Endothelial cell of umbilical vein (primary cell): Measurements from ENCODE around the gene MINDY3. TPM values are rescaled to one million over a fixed set of nuclear protein-coding genes. Genes with fewer than 3 reads are reported as not detected.

Source experiments
- BruUV-seq: library from RNA; stranded (reverse); fragments of 400-500 nt; replicated peaks from 2 replicates; lab custom pipeline; 2021; lab: Mats Ljungman, UMichigan
- CTCF ChIA-PET: fragments of 300-600, 350-600 bp; sonication (Branson Sonifier 250); formaldehyde crosslinking; loops from one replicate; lab custom pipeline; 2021; ENCODE audit warnings: antibody characterized with exemption, inconsistent platforms; lab: Charles Lee
- POLR2A ChIA-PET: fragments of 300-600, 350-600 bp; sonication (Branson Sonifier 250); formaldehyde crosslinking; loops from one replicate; lab custom pipeline; 2021; ENCODE audit warnings: antibody characterized with exemption, inconsistent platforms; lab: Charles Lee
- DNase-seq: peaks from one replicate; pipeline ENCODE4 v3.0.0-alpha.2; 2011; ENCODE audit warnings: low read depth, low spot score
- FAIRE-seq: peaks from 2 replicates; lab custom pipeline; 2011; peaks lifted over from hg19 to GRCh38; lab: Jason Lieb, UNC
- H2AFZ ChIP-seq: 2 replicates; pipeline ENCODE4 v1.6.0; 2012; ENCODE audit warnings: low read depth, low read length, control low read depth, inconsistent platforms
- H3K27ac ChIP-seq: 2 replicates; pipeline ENCODE4 v1.5.1; 2011; ENCODE audit warnings: low read depth, mild to moderate bottlenecking, control low read depth, low read length, moderate library complexity; ENCODE audit not compliant: insufficient read depth
- H3K27me3 ChIP-seq, 2 experiments: 2 replicates each; pipeline versions ENCODE4 v1.6.0 to v1.6.1; 2011; ENCODE audit warnings: low read length in 2 of 2, mixed read lengths in 1 of 2; ENCODE audit not compliant: control insufficient read depth in 2 of 2, insufficient read depth in 2 of 2
- H3K36me3 ChIP-seq, 2 experiments: 2 replicates in 1 of 2; 3 replicates in 1 of 2; pipeline ENCODE4 v1.5.1; 2011; ENCODE audit warnings: low read length in 2 of 2, mild to moderate bottlenecking in 1 of 2, moderate library complexity in 1 of 2; ENCODE audit not compliant: control insufficient read depth in 2 of 2, insufficient read depth in 2 of 2; ENCODE audit errors: extremely low read depth in 1 of 2
- H3K4me1 ChIP-seq: 3 replicates; pipeline ENCODE4 v1.5.1; 2011; ENCODE audit warnings: mild to moderate bottlenecking, low read length; ENCODE audit not compliant: control insufficient read depth, insufficient read depth; ENCODE audit errors: extremely low read depth
- H3K4me2 ChIP-seq: 2 replicates; pipeline ENCODE4 v1.6.1; 2011; ENCODE audit warnings: low read length, control low read depth, mixed read lengths; ENCODE audit not compliant: insufficient read depth
- H3K4me3 ChIP-seq, 3 experiments: fragments of 200-600 bp in 1 of 3; sonication (generic), shearing (Covaris generic) in 1 of 3; replicated peaks in 1 of 3; 2 replicates each; pipeline ENCODE4 v1.5.1; 2011 to 2016; ENCODE audit warnings: control low read depth in 3 of 3, low read length in 3 of 3, mild to moderate bottlenecking in 2 of 3, inconsistent platforms in 1 of 3, low read depth in 1 of 3, moderate library complexity in 1 of 3; ENCODE audit not compliant: insufficient read depth in 1 of 3
- H3K79me2 ChIP-seq: 2 replicates; pipeline ENCODE4 v1.6.0; 2012; ENCODE audit warnings: low read length, inconsistent platforms; ENCODE audit not compliant: control insufficient read depth, insufficient read depth
- H3K9ac ChIP-seq: replicated peaks from 2 replicates; pipeline ENCODE3; 2011; ENCODE audit warnings: low read length, control low read depth; ENCODE audit not compliant: insufficient read depth; ENCODE audit errors: extremely low read depth
- H3K9me1 ChIP-seq: replicated peaks from 3 replicates; pipeline ENCODE4 v1.6.0; 2011; ENCODE audit warnings: mild to moderate bottlenecking, low read length; ENCODE audit not compliant: control insufficient read depth, insufficient read depth; ENCODE audit errors: extremely low read depth
- H3K9me3 ChIP-seq: replicated peaks from 2 replicates; pipeline ENCODE4 v1.5.1; 2012; ENCODE audit warnings: low read length, inconsistent platforms; ENCODE audit not compliant: control insufficient read depth, insufficient read depth
- H4K20me1 ChIP-seq: replicated peaks from 2 replicates; pipeline ENCODE3; 2011; ENCODE audit warnings: mild to moderate bottlenecking, low read length; ENCODE audit not compliant: control insufficient read depth, insufficient read depth; ENCODE audit errors: extremely low read depth
- EZH2 ChIP-seq: IDR thresholded peaks from 2 replicates; pipeline ENCODE4 v1.6.1; 2012; ENCODE audit warnings: borderline replicate concordance, low read depth, mild to moderate bottlenecking, moderate library complexity, low read length, inconsistent platforms; ENCODE audit not compliant: severe bottlenecking
- FOS ChIP-seq: IDR thresholded peaks from 2 replicates; pipeline ENCODE4 v1.6.1; 2011; ENCODE audit warnings: mild to moderate bottlenecking, low read length, moderate library complexity, borderline replicate concordance; ENCODE audit not compliant: insufficient read depth
- GATA2 ChIP-seq: IDR thresholded peaks from 2 replicates; pipeline ENCODE4 v1.7.0; 2011; ENCODE audit warnings: low read depth, mild to moderate bottlenecking, moderate library complexity, mixed read lengths, low read length; ENCODE audit not compliant: insufficient read length, insufficient read depth
- JUN ChIP-seq: IDR thresholded peaks from 2 replicates; pipeline ENCODE4 v1.6.1; 2011; ENCODE audit warnings: borderline replicate concordance, low read depth; ENCODE audit not compliant: insufficient read length, insufficient read depth
- MYC ChIP-seq: IDR thresholded peaks from one replicate; pipeline ENCODE4 v1.6.1; 2011; ENCODE audit warnings: mild to moderate bottlenecking, low read depth, low read length
- POLR2A ChIP-seq: IDR thresholded peaks from 2 replicates; pipeline ENCODE4 v1.6.1; 2012; ENCODE audit warnings: low read depth, mild to moderate bottlenecking, control low read depth, low read length
- POLR2AphosphoS5 ChIP-seq: IDR thresholded peaks from 2 replicates; pipeline ENCODE4 v1.6.1; 2012; ENCODE audit warnings: low read depth, mild to moderate bottlenecking, control low read depth, low read length, moderate library complexity; ENCODE audit not compliant: insufficient read depth
- dilution Hi-C: fragments of 300-500 bp; cut with MboI; formaldehyde crosslinking; loops from one replicate; pipeline ENCODE4 v1.15.0; 2019; ENCODE audit warnings: low sequenced_read_pairs; ENCODE audit not compliant: extremely low pct_ligation_motif_present
- intact Hi-C: fragments of 100-400 bp; cut with micrococcal nuclease; formaldehyde crosslinking; loops from one replicate; pipeline ENCODE4 v1.10.0; 2022
- polyA plus RNA-seq, 4 experiments: library from polyadenylated mRNA; depleted of rRNA in 3 of 4; stranded (reverse) in 3 of 4; unstranded in 1 of 4; fragments of >200 nt; gene quantifications; 2 replicates each; pipeline versions ENCODE4 v1.2.1 to v1.2.3, GENCODE V29; 2011 to 2012; ENCODE audit warnings: missing spikeins in 1 of 4
- total RNA-seq: library from RNA; stranded (reverse); gene quantifications from 2 replicates; pipeline ENCODE4 v1.2.3, GENCODE V29; 2021
- TF ChIP-seq, protein P1 (sequence below): IDR thresholded peaks from 2 replicates; pipeline ENCODE4 v1.6.1; 2011; ENCODE audit not compliant: insufficient read depth, insufficient read length
- TF ChIP-seq, protein P2 (sequence below), 2 donors: IDR thresholded peaks; 1 replicate in 1 of 2; 2 replicates in 1 of 2; pipeline ENCODE4 v1.5.1; 2011; ENCODE audit warnings: low read length in 2 of 2, mild to moderate bottlenecking in 2 of 2, moderate library complexity in 2 of 2, control low read depth in 1 of 2, inconsistent platforms in 1 of 2, low read depth in 1 of 2; ENCODE audit not compliant: insufficient read depth in 1 of 2; ENCODE audit errors: extremely low read depth in 1 of 2

MINDY3 gene
- total and polyA plus RNA-seq, 2 donors (not counting 3 experiments of a cell fraction or from before 2014, with no cell fraction given) = 7.5 to 20.2 TPM

DNA sequence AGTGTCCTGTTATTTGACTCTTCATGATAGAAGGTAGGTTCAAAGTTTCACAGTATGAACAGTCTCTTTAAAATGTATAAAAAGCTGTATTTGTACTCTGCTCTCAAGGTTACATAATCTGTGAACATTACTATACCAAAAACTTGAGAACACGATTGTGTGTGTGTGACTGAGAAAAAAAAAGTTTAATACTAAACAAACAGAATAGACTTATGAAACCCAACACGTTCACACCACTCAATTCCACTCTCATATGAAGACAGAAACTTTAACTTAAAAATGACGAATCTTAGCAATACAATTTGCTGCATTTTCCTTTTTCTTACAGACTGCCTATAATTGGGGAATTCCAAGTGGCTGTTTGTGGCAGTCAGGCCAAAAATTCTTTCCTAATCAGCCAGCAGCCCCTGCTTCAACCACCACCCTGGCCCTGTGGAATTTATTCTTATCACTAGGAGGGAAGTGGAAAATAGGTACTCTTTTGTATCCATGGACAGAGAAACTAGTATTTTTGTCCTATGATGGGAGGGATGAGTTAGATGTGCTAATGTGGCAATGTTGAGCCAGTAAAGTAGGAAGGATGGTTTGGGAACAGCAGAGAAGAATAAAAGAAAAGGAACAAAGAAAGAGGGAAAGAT, 42.8 kb downstream of the MINDY3 start:
- no peak overlapping the region for H2AFZ ChIP-seq
- ChIA-PET POLR2A (interaction anchor here (0.7 kb wide), 1 partner anchor 31 kb away, joined by 4 read pairs; no protein-coding TSS in a partner anchor), CTCF (no interaction called here)
- H3K4me1 ChIP-seq = peaks cover 4% of the 10 kb centered on the region
- no peaks in the 10 kb centered on the region for H3K27me3 ChIP-seq
- intact Hi-C loops (no loop called here), dilution Hi-C loops (no loop called here)
- H3K27ac ChIP-seq = no peak overlapping the region
- BruUV-seq = no TSS peak
- no peak overlapping the region for H3K9ac ChIP-seq
- H4K20me1 ChIP-seq = no peaks in the 10 kb centered on the region
- TF ChIP-seq POLR2AphosphoS5 (no peak), EZH2 (no peak), FOS (no peak), JUN (no peak), POLR2A (no peak), GATA2 (no peak), MYC (no peak)
- TF ChIP-seq, protein P1, sequence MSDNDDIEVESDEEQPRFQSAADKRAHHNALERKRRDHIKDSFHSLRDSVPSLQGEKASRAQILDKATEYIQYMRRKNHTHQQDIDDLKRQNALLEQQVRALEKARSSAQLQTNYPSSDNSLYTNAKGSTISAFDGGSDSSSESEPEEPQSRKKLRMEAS = no peak
- TF ChIP-seq, protein P2, sequence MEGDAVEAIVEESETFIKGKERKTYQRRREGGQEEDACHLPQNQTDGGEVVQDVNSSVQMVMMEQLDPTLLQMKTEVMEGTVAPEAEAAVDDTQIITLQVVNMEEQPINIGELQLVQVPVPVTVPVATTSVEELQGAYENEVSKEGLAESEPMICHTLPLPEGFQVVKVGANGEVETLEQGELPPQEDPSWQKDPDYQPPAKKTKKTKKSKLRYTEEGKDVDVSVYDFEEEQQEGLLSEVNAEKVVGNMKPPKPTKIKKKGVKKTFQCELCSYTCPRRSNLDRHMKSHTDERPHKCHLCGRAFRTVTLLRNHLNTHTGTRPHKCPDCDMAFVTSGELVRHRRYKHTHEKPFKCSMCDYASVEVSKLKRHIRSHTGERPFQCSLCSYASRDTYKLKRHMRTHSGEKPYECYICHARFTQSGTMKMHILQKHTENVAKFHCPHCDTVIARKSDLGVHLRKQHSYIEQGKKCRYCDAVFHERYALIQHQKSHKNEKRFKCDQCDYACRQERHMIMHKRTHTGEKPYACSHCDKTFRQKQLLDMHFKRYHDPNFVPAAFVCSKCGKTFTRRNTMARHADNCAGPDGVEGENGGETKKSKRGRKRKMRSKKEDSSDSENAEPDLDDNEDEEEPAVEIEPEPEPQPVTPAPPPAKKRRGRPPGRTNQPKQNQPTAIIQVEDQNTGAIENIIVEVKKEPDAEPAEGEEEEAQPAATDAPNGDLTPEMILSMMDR (IDR thresholded peaks at IDR 0.05; ENCODE audit: extremely low read depth in 1 of 2, insufficient read depth in 1 of 2, low read depth in 1 of 2, low read length in 2 of 2) = no peak
- no peak overlapping the region for H3K4me2 ChIP-seq
- no peak for FAIRE-seq
- peaks cover 0 to 3% of the 10 kb centered on the region in 2 experiments for H3K36me3 ChIP-seq
- no peaks in the 10 kb centered on the region for H3K79me2 ChIP-seq
- DNase-seq = no peak
- H3K4me3 ChIP-seq = no peak overlapping the region
- H3K9me1 ChIP-seq = no peaks in the 10 kb centered on the region
- no peaks in the 10 kb centered on the region for H3K9me3 ChIP-seq
